ENCODE results near the gene FRMD5.
"Not testable (repeated sequence)": the region's sequence is repeated elsewhere in the genome, so short reads cannot be mapped to it uniquely, and the experiment has no call there.

- TF ChIP-seq CTCF, POLR2A (IDR thresholded peaks at IDR 0.05): not testable (repeated sequence)
These were observed 364.3 kb downstream of the FRMD5 start for GRCh38 chr15:43830691-43831275.
